Aorta (tissue), 5 donors: ENCODE measurements around the gene MTCH2. TPM values are rescaled to one million over a fixed set of nuclear protein-coding genes. Genes with fewer than 3 reads are reported as not detected.
A peak's percentile ranks its signal among the peaks of the same experiment; 100 is the strongest.
"Not testable (repeated sequence)": the region's sequence is repeated elsewhere in the genome, so short reads cannot be mapped to it uniquely, and the experiment has no call there.

Source experiments
- ATAC-seq: fragments of 200-7000 bp; cut with Tn5 transposase; one replicate; pipeline ENCODE4 v1.9.1; 2022; ENCODE audit warnings: moderate library complexity; ENCODE audit not compliant: low FRiP score
- DNase-seq, 2 donors: peaks; one replicate each; pipeline ENCODE4 v3.0.0-alpha.2; 2020
- H3K27ac ChIP-seq, 2 donors: one replicate each; pipeline ENCODE4 v1.5.1; 2013; ENCODE audit warnings: low read length in 2 of 2, mild to moderate bottlenecking in 2 of 2, moderate library complexity in 2 of 2, control low read depth in 1 of 2, inconsistent platforms in 1 of 2, low read depth in 1 of 2
- H3K27me3 ChIP-seq, 2 donors: one replicate each; pipeline ENCODE4 v1.6.1; 2013; ENCODE audit warnings: control low read depth in 1 of 2, low read length in 1 of 2, mild to moderate bottlenecking in 1 of 2, moderate library complexity in 1 of 2; ENCODE audit not compliant: insufficient read depth in 2 of 2, control insufficient read depth in 1 of 2
- H3K36me3 ChIP-seq, 2 donors: one replicate each; pipeline ENCODE4 v1.6.1; 2013; ENCODE audit warnings: control low read depth in 1 of 2, low read length in 1 of 2, mild to moderate bottlenecking in 1 of 2; ENCODE audit not compliant: insufficient read depth in 2 of 2, control insufficient read depth in 1 of 2
- H3K4me1 ChIP-seq, 2 donors: one replicate each; pipeline ENCODE4 v1.6.1; 2013; ENCODE audit warnings: low read length in 2 of 2, control low read depth in 1 of 2, mild to moderate bottlenecking in 1 of 2, moderate library complexity in 1 of 2; ENCODE audit not compliant: insufficient read depth in 2 of 2, control insufficient read depth in 1 of 2
- H3K4me3 ChIP-seq, 2 donors: one replicate each; pipeline ENCODE4 v1.5.1; 2013; ENCODE audit warnings: low read length in 2 of 2, control low read depth in 1 of 2, mild to moderate bottlenecking in 1 of 2
- H3K9me3 ChIP-seq: one replicate; pipeline ENCODE4 v1.6.1; 2013; ENCODE audit warnings: mild to moderate bottlenecking, low read length; ENCODE audit not compliant: control insufficient read depth
- WGBS, 2 donors: extraction: QIAGEN DNeasy Blood & Tissue Kit; methylation state at CpG; one replicate each; pipeline ENCODE4 v1.1.7; 2013; 5-methylcytosine and 5-hydroxymethylcytosine counted together
- intact Hi-C, 2 donors: fragments of 100-400 bp; cut with DNase I; formaldehyde crosslinking; loops; one replicate each; pipeline versions ENCODE4 v1.14.2 to v1.15.0; 2022
- polyA plus RNA-seq, 2 donors: library from polyadenylated mRNA; stranded (reverse); fragments of 200-250 nt; gene quantifications; one replicate each; pipeline ENCODE4 v1.2.3, GENCODE V29; 2013
- total RNA-seq, 2 donors: library from RNA; stranded (reverse); fragmentation: NEBNext Ultra II Directional; extraction: Animal tissue kit (Norgen Biotek cat#: 25700); gene quantifications; one replicate each; pipeline ENCODE4 v1.2.1, GENCODE V29; 2021
- donor health status: healthy with polysubstance abuse.
- donor health status: Bipolar disorder and iron deficiency.
- donor health status: DM: no; HTN: no; CAD: no.
- donor health status: DM: no; HTN: no; CAD: no.
- donor health status: DM: yes; HTN: yes; CAD: no.

MTCH2 gene
- total and polyA plus RNA-seq, 4 donors = 28.6 to 47.8 (median 39.3) TPM

GRCh38 chr11:47669856-47670255, 27.5 kb upstream of the MTCH2 start:
- no peak overlapping the region for H3K4me3 ChIP-seq
- H3K9me3 ChIP-seq = no peaks in the 10 kb centered on the region
- ATAC-seq (no peak), DNase-seq (no peak)
- intact Hi-C loops = no loop called here
- no peaks in the 10 kb centered on the region for H3K27me3 ChIP-seq
- no peaks in the 10 kb centered on the region for H3K4me1 ChIP-seq
- no peaks in the 10 kb centered on the region for H3K36me3 ChIP-seq
- no peak overlapping the region for H3K27ac ChIP-seq
- 94 to 95% methylated on average over 6 of the region's 6 CpGs for WGBS, 2 donors

DNA sequence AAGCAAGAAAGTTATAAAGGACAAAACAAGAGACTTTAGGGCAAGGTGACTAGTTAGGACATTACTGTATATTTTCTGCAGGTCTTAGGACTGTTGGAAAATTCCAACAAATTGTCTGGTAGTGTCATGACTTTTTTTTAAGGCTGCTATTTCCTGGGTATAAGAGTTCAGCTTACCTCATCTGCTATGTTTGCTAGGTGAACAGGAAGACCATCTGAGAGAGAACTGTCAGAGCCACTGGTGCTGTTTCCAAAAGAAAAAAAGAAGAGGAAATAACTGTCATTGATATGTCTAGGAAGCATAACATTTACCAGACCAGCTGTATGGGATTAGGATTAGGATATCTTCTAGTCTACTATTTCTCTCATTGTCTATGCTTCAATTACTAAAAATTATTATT, 26.3 kb upstream of the MTCH2 start:
- Histone ChIP-seq H3K27me3 (no peaks in the 10 kb centered on the region), H3K4me3 (no peak overlapping the region), H3K9me3 (no peaks in the 10 kb centered on the region), H3K36me3 (no peaks in the 10 kb centered on the region), H3K4me1 (no peaks in the 10 kb centered on the region), H3K27ac (no peak overlapping the region)
- no peak for ATAC-seq
- intact Hi-C loops = no loop called here
- no peak for DNase-seq

GRCh38 chr11:47667555-47667954, 25.2 kb upstream of the MTCH2 start:
- Histone ChIP-seq H3K4me3 (no peak overlapping the region), H3K9me3 (no peaks in the 10 kb centered on the region), H3K36me3 (no peaks in the 10 kb centered on the region), H3K27me3 (no peaks in the 10 kb centered on the region), H3K27ac (no peak overlapping the region), H3K4me1 (no peaks in the 10 kb centered on the region)
- intact Hi-C loops = no loop called here
- ATAC-seq = no peak
- no peak for DNase-seq
- 86 to 89% methylated on average over 2 of the region's 2 CpGs for WGBS, 2 donors

- H3K4me3 ChIP-seq = no peak overlapping the region
- H3K36me3 ChIP-seq = no peaks in the 10 kb centered on the region
- H3K9me3 ChIP-seq = no peaks in the 10 kb centered on the region
- no peaks in the 10 kb centered on the region for H3K4me1 ChIP-seq
- ATAC-seq = no peak
- 37 to 38% methylated on average over 4 of the region's 4 CpGs for WGBS, 2 donors
- intact Hi-C loops = no loop called here
- H3K27me3 ChIP-seq = no peaks in the 10 kb centered on the region
- no peak for DNase-seq
- no peak overlapping the region for H3K27ac ChIP-seq
Measured at GRCh38 chr11:47667135-47667534, 24.8 kb upstream of the MTCH2 start.

DNA sequence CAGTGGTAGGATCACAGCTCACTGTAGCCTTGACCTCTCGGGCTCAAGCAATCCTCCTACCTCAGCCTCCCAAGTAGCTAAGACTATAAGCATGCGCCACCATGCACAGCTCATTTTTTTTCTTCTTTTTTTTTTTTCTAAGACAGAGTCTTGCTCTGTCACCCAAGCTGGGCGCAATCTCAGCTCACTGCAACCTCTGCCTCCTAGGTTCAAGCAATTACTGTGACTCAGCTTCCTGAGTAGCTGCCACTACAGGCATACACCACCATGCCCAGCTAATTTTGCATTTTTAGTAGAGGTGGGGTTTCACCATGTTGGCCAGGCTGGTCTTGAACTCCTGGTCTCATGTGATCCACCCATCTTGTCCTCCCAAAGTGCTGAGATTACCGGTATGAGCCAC, 22.6 kb upstream of the MTCH2 start:
- H3K27ac ChIP-seq, H3K4me3 ChIP-seq, H3K27me3 ChIP-seq, ATAC-seq, intact Hi-C loops, H3K9me3 ChIP-seq, H3K36me3 ChIP-seq, H3K4me1 ChIP-seq: not testable (repeated sequence)
- DNase-seq = peak in 1 of 2 donors; percentile 21
- 95 to 97% methylated on average over 4 of the region's 4 CpGs for WGBS, 2 donors

DNA sequence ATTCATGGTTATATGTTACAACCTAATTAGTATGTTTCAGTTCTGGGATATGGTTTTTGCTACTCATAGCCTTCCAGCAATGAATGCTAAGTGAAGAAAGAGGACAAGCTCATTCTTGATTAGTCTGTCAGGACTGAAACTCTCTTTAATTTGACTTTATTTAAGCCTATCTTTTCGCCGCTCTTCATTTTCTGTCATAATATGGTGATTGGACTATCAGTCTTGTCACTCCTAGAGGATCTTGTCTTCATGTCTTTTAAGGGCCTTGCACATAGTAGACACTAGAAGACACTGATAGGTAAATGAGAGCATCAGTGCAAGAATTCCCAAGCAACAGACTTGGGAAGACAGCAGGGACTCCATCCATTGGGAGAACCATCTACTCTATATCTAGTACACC, 18.9 kb upstream of the MTCH2 start:
- intact Hi-C loops = no loop called here
- Histone ChIP-seq H3K4me3 (no peak overlapping the region), H3K27ac (no peak overlapping the region), H3K9me3 (no peaks in the 10 kb centered on the region), H3K27me3 (no peaks in the 10 kb centered on the region), H3K36me3 (no peaks in the 10 kb centered on the region), H3K4me1 (no peaks in the 10 kb centered on the region)
- DNase-seq (no peak), ATAC-seq (no peak)
- WGBS, 2 donors = 98 to 100% methylated on average over 2 of the region's 2 CpGs

GRCh38 chr11:47659276-47659675, 16.9 kb upstream of the MTCH2 start:
- no peak overlapping the region for H3K4me3 ChIP-seq
- no peaks in the 10 kb centered on the region for H3K4me1 ChIP-seq
- intact Hi-C loops = loop anchor here in 1 of 2 donors (10.0 kb wide), 1 partner anchor 46 kb away; no protein-coding TSS in a partner anchor
- 62 to 72% methylated on average over 4 of the region's 4 CpGs for WGBS, 2 donors
- no peaks in the 10 kb centered on the region for H3K9me3 ChIP-seq
- no peaks in the 10 kb centered on the region for H3K27me3 ChIP-seq
- H3K27ac ChIP-seq = no peak overlapping the region
- peak in 1 of 2 donors; percentile 21 for DNase-seq
- no peaks in the 10 kb centered on the region for H3K36me3 ChIP-seq
- no peak for ATAC-seq

GRCh38 chr11:47656260-47656885, 14.0 kb upstream of the MTCH2 start:
- H3K27me3 ChIP-seq = no peaks in the 10 kb centered on the region
- no peaks in the 10 kb centered on the region for H3K4me1 ChIP-seq
- no peak overlapping the region for H3K27ac ChIP-seq
- intact Hi-C loops = loop anchor here in 1 of 2 donors (10.0 kb wide), 1 partner anchor 48 kb away; no protein-coding TSS in a partner anchor
- no peak for ATAC-seq
- H3K4me3 ChIP-seq = no peak overlapping the region
- WGBS, 2 donors = 68 to 69% methylated on average over 6 of the region's 6 CpGs
- peak in 1 of 2 donors; percentile 9 for DNase-seq
- no peaks in the 10 kb centered on the region for H3K36me3 ChIP-seq
- no peaks in the 10 kb centered on the region for H3K9me3 ChIP-seq

- no peaks in the 10 kb centered on the region for H3K36me3 ChIP-seq
- ATAC-seq (no peak), DNase-seq (no peak)
- no peak overlapping the region for H3K27ac ChIP-seq
- no peaks in the 10 kb centered on the region for H3K27me3 ChIP-seq
- 94% methylated on average over 5 of the region's 5 CpGs for WGBS, 2 donors
- no peaks in the 10 kb centered on the region for H3K9me3 ChIP-seq
- H3K4me3 ChIP-seq = no peak overlapping the region
- intact Hi-C loops = loop anchor here in 1 of 2 donors (10.0 kb wide), 1 partner anchor 53 kb away; no protein-coding TSS in a partner anchor
- no peaks in the 10 kb centered on the region for H3K4me1 ChIP-seq
Measured at GRCh38 chr11:47651818-47652469, 9.6 kb upstream of the MTCH2 start.
